H1 (cell line): ENCODE measurements around the gene HSPA4. TPM values are rescaled to one million over a fixed set of nuclear protein-coding genes. Genes with fewer than 3 reads are reported as not detected.

Source experiments
- CHD1 ChIP-seq: IDR thresholded peaks from 2 replicates; pipeline ENCODE4 v1.6.1; 2012; ENCODE audit warnings: low read depth, low read length, improper control_type of control experiment
- FOSL1 ChIP-seq: IDR thresholded peaks from 2 replicates; pipeline ENCODE4 v1.6.1; 2011; ENCODE audit warnings: mild to moderate bottlenecking, low read depth, low read length, moderate library complexity; ENCODE audit not compliant: insufficient read depth
- GTF2F1 ChIP-seq: IDR thresholded peaks from 2 replicates; pipeline ENCODE4 v1.6.1; 2012; ENCODE audit warnings: low read depth, low read length, improper control_type of control experiment, borderline replicate concordance
- KDM4A ChIP-seq: IDR thresholded peaks from one replicate; pipeline ENCODE4 v1.7.1; 2012; ENCODE audit warnings: low read depth, mild to moderate bottlenecking, moderate library complexity, low read length, inconsistent platforms; ENCODE audit not compliant: severe bottlenecking
- MAFK ChIP-seq: IDR thresholded peaks from 2 replicates; pipeline ENCODE4 v1.6.1; 2012; ENCODE audit warnings: low read depth, mild to moderate bottlenecking, improper control_type of control experiment, low read length
- RBBP5 ChIP-seq: IDR thresholded peaks from 2 replicates; pipeline ENCODE4 v1.7.1; 2012; ENCODE audit warnings: low read depth, mild to moderate bottlenecking, inconsistent platforms, low read length, moderate library complexity, borderline replicate concordance
- RXRA ChIP-seq: IDR thresholded peaks from 2 replicates; pipeline ENCODE4 v1.6.1; 2011; ENCODE audit warnings: low read depth, mild to moderate bottlenecking, low read length, moderate library complexity; ENCODE audit not compliant: insufficient read depth
- SIX5 ChIP-seq: IDR thresholded peaks from 2 replicates; pipeline ENCODE4 v1.6.1; 2011; ENCODE audit warnings: mild to moderate bottlenecking, low read depth, low read length
- polyA plus RNA-seq, 7 experiments: library from polyadenylated mRNA; depleted of rRNA in 3 of 7; stranded (reverse) in 5 of 7; unstranded in 2 of 7; fragments of >200 nt in 5 of 7; fragments of 200-250 nt in 2 of 7; gene quantifications; 1 replicate in 5 of 7; 2 replicates in 1 of 7; 4 replicates in 1 of 7; pipeline versions ENCODE4 v1.2.1 to v1.2.3, GENCODE V29; 2011 to 2013; ENCODE audit warnings: missing spikeins in 2 of 7, mixed read lengths in 2 of 7
- total RNA-seq: library from RNA; stranded (reverse); fragmentation: NEBNext Ultra II Directional; extraction: Animal tissue kit (Norgen Biotek cat#: 25700); gene quantifications from 2 replicates; pipeline ENCODE4 v1.2.1, GENCODE V29; 2021

Gene HSPA4
- total and polyA plus RNA-seq, 2 of the 8 experiments (the other 6 are each of a cell fraction or from before 2014, with no cell fraction given) = 28.9 to 445 TPM

DNA sequence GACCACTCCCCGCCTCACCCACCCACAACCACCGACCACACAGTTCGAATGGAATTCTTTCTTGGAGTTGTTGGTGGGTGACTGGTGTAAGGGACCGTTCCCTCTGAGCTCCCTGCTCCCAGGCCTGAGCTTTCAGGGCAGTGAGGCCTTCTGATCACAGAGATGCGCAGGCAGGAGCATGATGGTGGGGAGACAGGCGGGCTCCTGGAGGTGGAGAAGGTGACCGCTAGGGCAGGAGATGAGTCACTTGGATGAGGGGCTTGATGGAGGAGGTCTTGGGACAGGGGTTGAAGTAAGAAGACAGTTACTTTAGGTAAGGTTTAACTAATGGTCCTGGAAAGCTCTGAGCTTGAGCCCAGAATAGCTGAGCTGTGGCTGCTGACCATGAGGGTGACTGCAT, 88.5 kb downstream of the HSPA4 start (continued):
- no peak for TF ChIP-seq RXRA
- no peak for TF ChIP-seq FOSL1
- TF ChIP-seq GTF2F1 = no peak
- TF ChIP-seq RBBP5 = no peak
- no peak for TF ChIP-seq SIX5
- no peak for TF ChIP-seq MAFK
- no peak for TF ChIP-seq KDM4A
- TF ChIP-seq CHD1 = no peak
